NCI-H774 (cell line): ENCODE measurements around the gene DSN1.

Experiments used
- DNase-seq: peaks from one replicate; lab custom pipeline; 2025; lab: John Stamatoyannopoulos, UW

The DSN1 gene

GRCh38 chr20:36754656-36755222 is 18.8 kb downstream of the DSN1 start:
- no peak for DNase-seq

DNA sequence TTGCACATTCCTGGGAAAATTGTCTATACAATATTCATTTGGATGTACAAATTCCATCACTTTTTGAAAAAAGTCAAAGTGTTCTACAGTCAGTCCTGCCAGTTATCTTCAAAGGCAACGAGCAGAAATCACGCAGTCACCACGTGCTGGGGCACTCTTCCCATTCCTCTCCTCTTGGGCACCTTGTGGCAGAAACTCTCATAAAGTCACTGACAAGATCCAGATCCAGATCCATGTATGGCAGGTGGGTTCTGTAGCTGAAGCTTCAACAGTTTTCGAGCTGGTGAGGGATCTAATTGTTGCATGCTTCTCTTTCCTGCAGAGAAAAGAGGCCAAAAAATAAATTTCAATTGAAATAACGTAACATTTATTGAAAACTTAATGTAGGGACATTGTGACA is 21.0 kb downstream of the DSN1 start:
- no peak for DNase-seq

- peak; percentile 90 for DNase-seq
These were observed 27.5 kb downstream of the DSN1 start, which contains the start of gene NDRG3 for GRCh38 chr20:36745927-36746659. Gene NDRG3, minus strand, starts transcription at chr20:36746090. Its CDS starts 24,355 bp downstream, at chr20:36721735.

GRCh38 chr20:36745234-36745926 is 28.2 kb downstream of the DSN1 start:
- no peak for DNase-seq

DNA sequence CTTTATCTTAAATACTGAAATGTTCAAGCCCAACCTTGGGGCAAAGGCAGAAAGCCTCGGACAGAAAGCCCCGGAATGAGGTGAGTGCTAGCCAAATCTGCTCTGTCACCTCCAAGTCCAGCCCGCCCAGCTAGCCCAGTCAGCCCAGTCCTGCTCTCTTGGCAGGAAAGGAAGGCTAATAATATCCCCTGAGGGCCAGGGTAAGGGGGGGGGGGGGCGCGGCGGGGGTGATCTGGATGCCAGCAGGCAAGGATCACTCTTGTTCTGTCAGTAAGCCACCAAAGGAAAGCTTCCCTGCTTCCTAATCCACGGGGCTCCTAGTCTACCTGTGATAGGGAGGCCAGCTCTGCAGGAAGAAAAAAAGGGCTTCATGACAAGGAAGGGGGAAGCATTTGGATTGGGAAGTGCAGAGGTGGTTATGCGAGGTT is 28.8 kb downstream of the DSN1 start:
- DNase-seq, result no peak

DNA sequence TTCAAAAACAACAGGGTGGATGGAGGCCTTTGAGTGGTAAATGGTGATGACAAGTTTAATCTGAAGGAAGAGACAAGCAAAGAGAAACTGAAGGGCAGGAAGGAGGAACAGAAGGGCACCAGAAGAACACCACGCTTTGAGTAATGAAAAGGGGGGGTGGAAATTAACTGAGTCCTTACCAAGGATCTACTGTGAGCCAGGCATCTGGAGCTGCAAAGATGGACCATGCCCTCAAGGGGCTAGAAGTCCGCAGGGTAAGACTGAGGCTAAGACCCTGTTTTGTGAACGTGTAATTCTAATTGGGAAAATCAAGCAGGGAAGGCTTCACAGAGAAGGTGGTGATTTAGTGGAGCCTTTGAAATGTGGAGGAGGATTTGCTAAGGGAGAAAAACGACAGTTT is 29.3 kb downstream of the DSN1 start:
- DNase-seq, result no peak

DNA sequence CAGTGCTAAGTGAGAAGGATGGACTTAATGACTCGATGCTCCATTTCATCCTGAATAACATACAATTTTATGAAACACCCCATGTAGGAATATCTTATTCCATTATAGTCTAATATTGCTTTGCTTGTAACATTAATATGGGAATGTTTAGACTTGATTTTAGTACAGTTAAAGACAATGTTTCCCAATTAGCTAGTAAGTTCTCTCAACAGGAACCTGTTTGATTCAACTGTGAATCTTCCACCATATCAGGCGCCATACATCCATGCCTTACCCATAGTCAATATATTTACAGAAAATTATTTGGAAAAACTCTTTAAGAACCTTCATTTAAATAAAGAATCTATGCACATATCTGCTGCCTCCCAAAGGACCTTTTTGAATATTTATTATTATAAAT is 31.0 kb downstream of the DSN1 start:
- no peak for DNase-seq

DNA sequence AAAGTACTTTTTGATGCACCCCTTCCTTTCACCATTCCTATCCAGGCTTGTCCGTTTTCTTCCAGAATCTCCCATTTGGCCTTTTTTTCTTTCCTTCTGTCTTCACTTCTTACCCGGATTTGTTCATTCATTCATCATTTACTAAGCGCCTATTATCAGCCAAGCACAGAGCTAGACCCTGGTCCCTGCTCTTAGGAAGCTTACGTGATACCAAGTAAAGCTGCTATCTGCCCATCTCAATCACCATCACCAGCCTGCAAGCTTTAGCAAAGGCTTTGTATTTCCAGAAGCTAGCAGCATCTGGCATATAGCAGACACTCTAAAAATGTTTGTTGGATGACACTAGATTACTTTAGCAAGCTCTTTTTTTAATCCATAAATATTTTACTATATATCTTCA is 32.5 kb downstream of the DSN1 start:
- no peak for DNase-seq

- no peak for DNase-seq
These were observed 36.4 kb downstream of the DSN1 start for GRCh38 chr20:36737183-36737499.

- DNase-seq, result no peak
These were observed 36.9 kb downstream of the DSN1 start for GRCh38 chr20:36736451-36737182.

DNA sequence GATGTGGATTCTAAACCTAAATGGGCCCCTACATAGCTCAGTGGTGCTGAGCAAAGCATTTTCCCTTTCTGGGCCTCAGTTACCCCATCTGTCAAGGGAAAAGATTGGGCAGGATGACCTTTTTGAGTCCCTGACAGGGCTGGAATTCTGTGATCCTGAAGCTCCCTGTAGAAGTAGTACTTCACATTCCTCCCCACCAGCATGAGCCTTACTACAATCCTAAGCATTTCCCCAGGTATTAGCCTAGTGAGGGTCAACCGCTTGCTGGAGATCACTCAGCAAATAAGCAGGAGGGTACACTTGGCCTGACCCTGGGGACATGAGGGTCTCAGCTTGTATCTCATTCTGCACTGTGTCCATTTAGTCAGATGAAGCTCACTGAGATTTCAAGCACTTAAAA is 41.1 kb downstream of the DSN1 start:
- no peak for DNase-seq

DNA sequence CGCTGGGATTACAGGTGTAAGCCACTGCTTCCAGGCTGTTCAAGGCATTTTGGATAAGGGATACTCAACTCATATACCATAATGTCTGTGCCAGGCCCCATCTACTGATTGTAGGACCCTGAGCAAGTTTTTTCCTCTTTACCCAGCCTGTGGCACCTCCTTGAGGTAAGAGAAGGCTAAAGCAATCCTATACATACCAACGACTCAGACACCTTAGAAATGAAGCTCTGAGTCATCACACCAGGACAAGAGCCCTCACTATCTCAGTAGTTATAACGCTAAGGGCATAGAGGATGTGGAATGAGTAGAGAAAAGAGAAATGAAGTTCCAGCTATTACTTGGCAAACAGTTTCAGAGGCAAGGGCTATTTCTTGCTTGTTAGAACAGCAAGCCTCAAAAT is 44.6 kb downstream of the DSN1 start:
- DNase-seq, result no peak

DNA sequence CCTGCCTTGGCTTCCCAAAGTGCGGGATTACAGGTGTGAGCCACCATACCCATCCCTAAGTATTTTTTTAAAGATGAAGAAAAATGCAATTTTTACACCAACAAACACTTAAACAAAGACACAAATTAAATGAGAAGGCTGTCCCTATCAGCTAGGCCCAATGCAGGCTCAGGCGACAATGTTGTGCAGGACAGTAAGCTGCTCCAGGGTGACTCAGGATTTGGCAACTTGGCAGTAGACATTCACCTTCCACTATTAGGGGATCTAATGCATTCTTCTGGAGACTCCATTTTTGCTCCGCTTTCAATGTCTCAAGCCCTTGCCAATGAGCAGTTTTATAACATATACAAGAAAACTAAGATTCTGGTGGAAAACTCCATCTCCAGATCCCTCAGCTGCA is 47.4 kb downstream of the DSN1 start:
- DNase-seq, result no peak

- no peak for DNase-seq
These were observed 53.1 kb downstream of the DSN1 start for GRCh38 chr20:36720510-36720909.

DNA sequence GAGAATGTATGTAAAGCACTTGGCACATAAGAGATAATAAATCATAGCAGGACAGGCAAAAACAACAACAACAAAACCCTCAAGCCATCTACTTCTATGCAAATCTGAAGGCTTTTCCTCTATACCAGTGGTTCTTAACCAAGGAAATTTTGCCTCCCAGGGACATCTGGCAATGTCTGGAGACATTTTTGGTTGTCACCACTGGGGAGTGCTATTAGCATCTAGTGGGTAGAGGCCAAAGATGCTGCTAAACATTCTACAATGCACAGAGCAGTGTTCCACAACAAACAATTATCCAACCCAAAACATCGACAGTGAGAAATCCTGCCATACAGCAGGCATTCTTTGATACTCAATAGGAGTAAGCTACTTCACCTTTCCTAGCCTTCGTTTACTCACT is 55.9 kb downstream of the DSN1 start:
- no peak for DNase-seq

DNA sequence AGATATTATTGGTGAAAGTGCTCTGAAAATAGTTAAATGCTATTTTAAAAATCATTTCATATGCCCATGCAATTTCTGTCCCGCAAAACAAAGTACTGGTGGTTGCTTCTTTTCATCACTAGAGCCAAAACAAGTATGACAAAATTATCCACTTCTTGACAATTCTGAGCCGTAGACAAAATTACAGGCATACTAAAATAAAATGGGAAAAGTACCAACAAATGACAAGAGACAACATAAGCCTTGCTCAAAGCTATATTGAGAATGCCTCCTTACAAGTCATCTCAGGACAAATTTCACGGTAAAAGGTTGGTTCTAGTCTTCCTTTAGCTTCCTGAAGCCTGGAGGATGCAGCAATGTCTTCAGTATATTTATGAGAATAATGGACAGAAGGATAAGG is 56.5 kb downstream of the DSN1 start:
- no peak for DNase-seq

- DNase-seq, result no peak
These were observed 60.8 kb downstream of the DSN1 start for GRCh38 chr20:36712775-36713174.

- DNase-seq, result no peak
These were observed 64.4 kb downstream of the DSN1 start for GRCh38 chr20:36709126-36709525.

DNA sequence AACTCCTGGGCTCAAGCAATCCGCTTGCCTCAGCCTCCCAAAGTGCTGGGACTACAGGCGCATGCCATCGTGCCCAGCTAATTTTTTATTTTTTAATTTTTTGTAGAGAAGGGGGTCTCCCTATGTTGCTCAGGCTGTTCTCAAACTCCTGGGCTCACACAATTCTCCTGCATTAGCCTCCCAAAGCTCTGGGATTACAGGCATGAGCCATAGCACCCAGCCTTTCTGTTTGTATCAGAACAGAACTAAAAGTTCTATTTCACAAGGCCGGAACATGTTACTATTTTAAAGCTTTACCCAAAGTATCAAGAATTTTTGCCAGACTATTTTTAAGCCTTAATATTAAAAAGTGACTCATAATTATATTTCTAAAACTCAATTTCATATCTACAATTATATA is 70.0 kb downstream of the DSN1 start:
- no peak for DNase-seq
